K562 (cell line): ENCODE measurements around the gene ITM2B. TPM values are rescaled to one million over a fixed set of nuclear protein-coding genes. Genes with fewer than 3 reads are reported as not detected.
"Not testable (repeated sequence)": the region's sequence is repeated elsewhere in the genome, so short reads cannot be mapped to it uniquely, and the experiment has no call there.

Experiments used
- ATAC-seq: fragments of 200-7000 bp; cut with Tn5 transposase; 3 replicates; pipeline ENCODE4 v1.9.1; 2020; ENCODE audit warnings: moderate library complexity
- BruUV-seq: library from RNA; stranded (reverse); fragments of 400-500 nt; replicated peaks from 2 replicates; lab custom pipeline; 2021; lab: Mats Ljungman, UMichigan
- CTCF ChIA-PET: fragments of 300-600 bp; formaldehyde crosslinking; extraction: SDS; loops from one replicate; lab custom pipeline; 2021; ENCODE audit warnings: low intra/inter-chr PET ratio; lab: Yijun Ruan, JAX
- POLR2A ChIA-PET: fragments of 300-600, 350-650 bp; sonication (Branson Sonifier 250); formaldehyde crosslinking; extraction: SDS; loops from one replicate; lab custom pipeline; 2021; ENCODE audit warnings: antibody characterized with exemption, inconsistent platforms; lab: Yijun Ruan, JAX
- DNase-seq, 4 experiments: peaks; one replicate each; pipeline versions ENCODE4 v3.0.0 to v3.0.0-alpha.2; 2011 to 2018; ENCODE audit warnings: low spot score in 3 of 4, mixed read lengths in 3 of 4; ENCODE audit errors: extremely low read depth in 1 of 4
- FAIRE-seq: peaks from 2 replicates; lab custom pipeline; 2011; peaks lifted over from hg19 to GRCh38; lab: Jason Lieb, UNC
- H2AFZ ChIP-seq: 2 replicates; pipeline ENCODE4 v1.6.0; 2011; ENCODE audit warnings: low read depth, low read length, control low read depth, inconsistent platforms
- H3K27ac ChIP-seq: fragments of 200-600 bp; 3 replicates; pipeline ENCODE4 v1.8.0; 2011; ENCODE audit warnings: low read depth, mild to moderate bottlenecking, control low read depth, inconsistent platforms, low read length, moderate library complexity, mixed read lengths; ENCODE audit errors: extremely low read depth
- H3K27me3 ChIP-seq, 2 experiments: fragments of 300-600 bp in 1 of 2; 2 replicates in 1 of 2; 3 replicates in 1 of 2; pipeline versions ENCODE4 v1.6.0 to v1.8.0; 2011; ENCODE audit warnings: inconsistent platforms in 2 of 2, low read length in 2 of 2, mild to moderate bottlenecking in 1 of 2, mixed read lengths in 1 of 2, moderate library complexity in 1 of 2; ENCODE audit not compliant: control insufficient read depth in 2 of 2, insufficient read depth in 2 of 2
- H3K36me3 ChIP-seq: fragments of 300-600 bp; 3 replicates; pipeline ENCODE4 v1.8.0; 2011; ENCODE audit warnings: mild to moderate bottlenecking, low read length, inconsistent platforms; ENCODE audit not compliant: control insufficient read depth, insufficient read depth
- H3K4me1 ChIP-seq, 2 experiments: fragments of 200-600 bp in 1 of 2; replicated peaks in 1 of 2; 2 replicates in 1 of 2; 3 replicates in 1 of 2; pipeline versions ENCODE4 v1.5.1 to v1.8.0; 2011; ENCODE audit warnings: inconsistent platforms in 2 of 2, low read length in 2 of 2, mild to moderate bottlenecking in 1 of 2, mixed read lengths in 1 of 2, moderate library complexity in 1 of 2; ENCODE audit not compliant: control insufficient read depth in 2 of 2, insufficient read depth in 2 of 2
- H3K4me2 ChIP-seq: 2 replicates; pipeline ENCODE4 v1.6.1; 2011; ENCODE audit warnings: low read length, control low read depth, inconsistent platforms, mixed read lengths; ENCODE audit not compliant: insufficient read depth
- H3K4me3 ChIP-seq: fragments of 200-600 bp; sonication (generic), shearing (Covaris generic); 2 replicates; pipeline ENCODE4 v1.5.1; 2016; ENCODE audit warnings: control low read depth, inconsistent platforms
- H3K79me2 ChIP-seq: fragments of 200-600 bp; 3 replicates; pipeline ENCODE4 v1.8.0; 2011; ENCODE audit warnings: low read length, inconsistent platforms; ENCODE audit not compliant: control insufficient read depth, insufficient read depth
- H3K9ac ChIP-seq, 2 experiments: 2 replicates each; pipeline versions ENCODE4 v1.6.0 to v1.6.1; 2011; ENCODE audit warnings: low read depth in 2 of 2, low read length in 2 of 2, control low read depth in 1 of 2, inconsistent platforms in 1 of 2, mild to moderate bottlenecking in 1 of 2, mixed read lengths in 1 of 2; ENCODE audit not compliant: insufficient read depth in 1 of 2
- H3K9me1 ChIP-seq: one replicate; pipeline ENCODE4 v1.6.0; 2011; ENCODE audit warnings: inconsistent platforms, mild to moderate bottlenecking, low read length, moderate library complexity; ENCODE audit not compliant: control insufficient read depth, insufficient read depth
- H3K9me3 ChIP-seq: replicated peaks from 2 replicates; pipeline ENCODE4 v1.5.1; 2011; ENCODE audit warnings: low read depth, low read length, inconsistent platforms; ENCODE audit not compliant: control insufficient read depth, insufficient read depth
- H4K20me1 ChIP-seq: replicated peaks from 2 replicates; pipeline ENCODE4 v1.6.1; 2011; ENCODE audit warnings: low read length, inconsistent platforms, mixed read lengths; ENCODE audit not compliant: control insufficient read depth, insufficient read depth
- ATF2 ChIP-seq: sonication (generic); formaldehyde crosslinking; IDR thresholded peaks from 2 replicates; pipeline ENCODE4 v1.8.1; 2022; ENCODE audit warnings: missing genetic modification reagents
- BRF2 ChIP-seq: IDR thresholded peaks from 3 replicates; pipeline ENCODE4 v1.6.1; 2011; ENCODE audit warnings: borderline replicate concordance, mild to moderate bottlenecking; ENCODE audit not compliant: insufficient read length, insufficient read depth
- CHD2 ChIP-seq: IDR thresholded peaks from 2 replicates; pipeline ENCODE4 v1.6.1; 2011; ENCODE audit warnings: low read depth, low read length
- MAFF ChIP-seq: IDR thresholded peaks from 2 replicates; pipeline ENCODE4 v1.6.1; 2012; ENCODE audit warnings: low read length, improper control_type of control experiment
- MCM3 ChIP-seq: fragments of 450-650 bp; IDR thresholded peaks from 2 replicates; pipeline ENCODE4 v1.6.1; 2016
- MEF2D ChIP-seq: conservative IDR thresholded peaks from 2 replicates; pipeline ENCODE4 v1.6.1; 2016; ENCODE audit warnings: low read depth, missing genetic modification characterization, missing compliant biosample characterization
- RBM22 ChIP-seq: fragments of 200-400 bp; formaldehyde crosslinking; IDR thresholded peaks from 2 replicates; pipeline ENCODE4 v1.6.1; 2018; ENCODE audit warnings: low read length, low read depth; ENCODE audit not compliant: poor library complexity, severe bottlenecking
- SMAD1 ChIP-seq: fragments of 150-350 bp; IDR thresholded peaks from 2 replicates; pipeline ENCODE4 v1.6.1; 2014; ENCODE audit warnings: low read length, low read depth; ENCODE audit not compliant: partially characterized antibody
- ZBTB2 ChIP-seq: fragments of 450-650 bp; IDR thresholded peaks from 2 replicates; pipeline ENCODE4 v1.6.1; 2016; ENCODE audit warnings: antibody characterized with exemption
- ZEB2 ChIP-seq: fragments of 450-650 bp; IDR thresholded peaks from 2 replicates; pipeline ENCODE4 v1.6.1; 2016
- ZNF217 ChIP-seq: sonication (generic); formaldehyde crosslinking; IDR thresholded peaks from 2 replicates; pipeline ENCODE4 v1.8.0; 2022; ENCODE audit warnings: mild to moderate bottlenecking, missing genetic modification reagents
- ZNF311 ChIP-seq: fragments of 250-450 bp; sonication (Bioruptor Pico); IDR thresholded peaks from 2 replicates; pipeline ENCODE4 v1.4.0; 2020; ENCODE audit warnings: mild to moderate bottlenecking, moderate library complexity
- ZNF695 ChIP-seq: fragments of 450-650 bp; formaldehyde crosslinking; IDR thresholded peaks from 2 replicates; pipeline ENCODE4 v1.4.0; 2020; ENCODE audit warnings: mild to moderate bottlenecking, moderate library complexity
- WGBS: fragments of 100-300 bp; shearing (Covaris generic); methylation state at CpG from one replicate; pipeline ENCODE4 v1.1.6; 2016; ENCODE audit warnings: low coverage, mixed read lengths; ENCODE audit not compliant: insufficient coverage; ENCODE audit errors: missing lambda C conversion rate; 5-methylcytosine and 5-hydroxymethylcytosine counted together
- in situ Hi-C: fragments of 300-500 bp; cut with MboI; formaldehyde crosslinking; loops from 4 replicates; pipeline ENCODE4 v1.15.0; 2018; ENCODE audit warnings: inconsistent platforms, mixed read lengths
- intact Hi-C: fragments of 100-400 bp; cut with micrococcal nuclease; formaldehyde crosslinking; loops from 2 replicates; pipeline ENCODE4 v1.14.2; 2022
- polyA plus RNA-seq, 8 experiments: library from polyadenylated mRNA; depleted of rRNA in 4 of 8; stranded (reverse) in 5 of 8; unstranded in 3 of 8; fragments of >200 nt; fragmentation: Nextera tagmentation in 2 of 8; fragmentation: Illumina TruSeq in 1 of 8; extraction: Ambion mirVana in 2 of 8; extraction: Trizol in 1 of 8; gene quantifications; 2 replicates each; pipeline versions ENCODE4 v1.2.1 to v1.2.3, GENCODE V29; 2011 to 2014; ENCODE audit warnings: inconsistent platforms in 1 of 8, missing spikeins in 1 of 8
- total RNA-seq, 7 experiments: library from RNA; depleted of rRNA in 6 of 7; stranded (reverse); fragments of >200 nt in 6 of 7; fragmentation: Illumina TruSeq in 2 of 7; extraction: Trizol in 2 of 7; gene quantifications; 2 replicates each; pipeline versions ENCODE4 v1.2.1 to v1.2.3, GENCODE V29; 2011 to 2021; ENCODE audit warnings: low replicate concordance in 1 of 7

ITM2B gene
- total and polyA plus RNA-seq, 9 of the 15 experiments (the other 6 are each of a cell fraction or from before 2014, with no cell fraction given): 22.0 to 83.8 (median 45.0) TPM

- WGBS: 0% methylated on average over 1 of the region's 1 CpG
- CTCF ChIA-PET, H2AFZ ChIP-seq, H3K36me3 ChIP-seq, DNase-seq, FAIRE-seq, H3K4me1 ChIP-seq, H3K9ac ChIP-seq, H3K4me3 ChIP-seq, H3K9me3 ChIP-seq, H3K4me2 ChIP-seq, H4K20me1 ChIP-seq, in situ Hi-C loops, H3K79me2 ChIP-seq, H3K27ac ChIP-seq, H3K27me3 ChIP-seq, BruUV-seq, intact Hi-C loops, H3K9me1 ChIP-seq, ATAC-seq, POLR2A ChIA-PET: not testable (repeated sequence)
These were observed 17.3 kb upstream of the ITM2B start for GRCh38 chr13:48215511-48216203.

- no peak overlapping the region for H3K4me2 ChIP-seq
- in situ Hi-C loops: no loop called here
- H4K20me1 ChIP-seq: no peaks in the 10 kb centered on the region
- ATAC-seq: no peak
- WGBS: 17% methylated on average over 1 of the region's 2 CpGs
- H3K27me3 ChIP-seq: no peaks in the 10 kb centered on the region
- no TSS peak for BruUV-seq
- no peaks in the 10 kb centered on the region for H3K9me3 ChIP-seq
- no peak overlapping the region for H2AFZ ChIP-seq
- no peaks in the 10 kb centered on the region for H3K9me1 ChIP-seq
- ChIA-PET POLR2A (no interaction called here), CTCF (no interaction called here)
- intact Hi-C loops: no loop called here
- no peak overlapping the region for H3K4me3 ChIP-seq
- no peak for DNase-seq
- H3K9ac ChIP-seq: no peak overlapping the region
- no peaks in the 10 kb centered on the region for H3K36me3 ChIP-seq
- no peak overlapping the region for H3K27ac ChIP-seq
- no peak for FAIRE-seq
- no peaks in the 10 kb centered on the region for H3K4me1 ChIP-seq
- no peaks in the 10 kb centered on the region for H3K79me2 ChIP-seq
- TF ChIP-seq ZBTB2 (no peak), MAFF (no peak), RBM22 (no peak), SMAD1 (no peak), MEF2D (tag) (no peak), ZEB2 (no peak), ZNF311 (CRISPR knock-in tag) (no peak), BRF2 (no peak), CHD2 (no peak), MCM3 (no peak), ATF2 (CRISPR knock-in tag) (no peak), ZNF217 (CRISPR knock-in tag) (no peak), ZNF695 (no peak)
These were observed 16.7 kb upstream of the ITM2B start for GRCh38 chr13:48216204-48216711.
